Spleen (tissue), 7 donors: ENCODE results near the gene EIF2AK3.

Experiments
- POLR2A ChIP-seq, 3 donors: fragments of 450-650 bp; IDR thresholded peaks; one replicate each; pipeline ENCODE4 v1.5.1; 2017; ENCODE audit warnings: antibody characterized with exemption in 3 of 3, mild to moderate bottlenecking in 1 of 3
- TF ChIP-seq, protein P1 (sequence below), 11 experiments: fragments of 200-600 bp in 7 of 11; fragments of 450-650 bp in 4 of 11; sonication (generic) in 4 of 11; IDR thresholded peaks in 8 of 11; conservative IDR thresholded peaks in 3 of 11; 1 replicate in 7 of 11; 2 replicates in 4 of 11; pipeline versions ENCODE4 v1.4.0 to v1.8.0; 2016 to 2021; ENCODE audit warnings: antibody characterized with exemption in 11 of 11, inconsistent platforms in 4 of 11, mild to moderate bottlenecking in 1 of 11
- donor health status: DM: no; HTN: no; CAD: no; lungs with moderate emphysema.
- donor health status: DM: no; HTN: no; CAD: no.
- donor health status: DM: no; HTN: no; CAD: no.

DNA sequence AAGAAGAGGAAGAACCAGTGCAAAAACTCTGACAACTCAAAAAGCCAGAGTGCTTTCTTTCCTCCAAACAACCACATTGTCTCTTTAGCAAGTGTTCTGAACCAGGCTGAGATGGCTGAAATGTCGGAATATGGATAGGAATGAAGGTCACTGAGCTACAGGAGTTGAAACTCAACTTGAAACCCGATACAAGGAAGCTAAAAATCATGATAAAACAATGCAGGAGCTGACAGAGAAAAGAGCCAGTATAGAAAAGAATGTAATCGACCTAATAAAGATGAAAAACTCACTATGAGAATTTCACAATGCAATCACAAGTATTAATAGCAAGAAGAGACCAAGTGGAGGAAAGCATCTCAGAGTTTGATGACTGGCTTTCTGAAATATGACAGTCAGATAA lies 15.0 kb upstream of the EIF2AK3 start:
- TF ChIP-seq POLR2A (IDR thresholded peaks at IDR 0.05), result no peak
- TF ChIP-seq, protein P1, sequence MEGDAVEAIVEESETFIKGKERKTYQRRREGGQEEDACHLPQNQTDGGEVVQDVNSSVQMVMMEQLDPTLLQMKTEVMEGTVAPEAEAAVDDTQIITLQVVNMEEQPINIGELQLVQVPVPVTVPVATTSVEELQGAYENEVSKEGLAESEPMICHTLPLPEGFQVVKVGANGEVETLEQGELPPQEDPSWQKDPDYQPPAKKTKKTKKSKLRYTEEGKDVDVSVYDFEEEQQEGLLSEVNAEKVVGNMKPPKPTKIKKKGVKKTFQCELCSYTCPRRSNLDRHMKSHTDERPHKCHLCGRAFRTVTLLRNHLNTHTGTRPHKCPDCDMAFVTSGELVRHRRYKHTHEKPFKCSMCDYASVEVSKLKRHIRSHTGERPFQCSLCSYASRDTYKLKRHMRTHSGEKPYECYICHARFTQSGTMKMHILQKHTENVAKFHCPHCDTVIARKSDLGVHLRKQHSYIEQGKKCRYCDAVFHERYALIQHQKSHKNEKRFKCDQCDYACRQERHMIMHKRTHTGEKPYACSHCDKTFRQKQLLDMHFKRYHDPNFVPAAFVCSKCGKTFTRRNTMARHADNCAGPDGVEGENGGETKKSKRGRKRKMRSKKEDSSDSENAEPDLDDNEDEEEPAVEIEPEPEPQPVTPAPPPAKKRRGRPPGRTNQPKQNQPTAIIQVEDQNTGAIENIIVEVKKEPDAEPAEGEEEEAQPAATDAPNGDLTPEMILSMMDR (IDR thresholded peaks at IDR 0.05 in 8 of 11, conservative IDR thresholded peaks at IDR 0.05 in 3 of 11), result no peak
